OCI-LY3 (cell line): Measurements from ENCODE around the gene ADARB1.

Experiments
- CTCF ChIP-seq: fragments of 200-600, 300-600 bp; sonication (generic); IDR thresholded peaks from 2 replicates; pipeline ENCODE4 v1.5.1; 2014; ENCODE audit warnings: antibody characterized with exemption, low read length, low read depth
- EZH2phosphoT487 ChIP-seq: fragments of 200-600 bp; shearing (Covaris generic); IDR thresholded peaks from 2 replicates; pipeline ENCODE4 v1.6.1; 2018; ENCODE audit warnings: antibody characterized with exemption, mixed run types, low read depth

- TF ChIP-seq CTCF (no peak), EZH2phosphoT487 (no peak)
Observed at GRCh38 chr21:45108808-45109781, 34.7 kb downstream of the ADARB1 start.
